ENCODE results near the gene MIB2.
"Not testable (repeated sequence)": the region's sequence is repeated elsewhere in the genome, so short reads cannot be mapped to it uniquely, and the experiment has no call there.

MIB2 gene

DNA sequence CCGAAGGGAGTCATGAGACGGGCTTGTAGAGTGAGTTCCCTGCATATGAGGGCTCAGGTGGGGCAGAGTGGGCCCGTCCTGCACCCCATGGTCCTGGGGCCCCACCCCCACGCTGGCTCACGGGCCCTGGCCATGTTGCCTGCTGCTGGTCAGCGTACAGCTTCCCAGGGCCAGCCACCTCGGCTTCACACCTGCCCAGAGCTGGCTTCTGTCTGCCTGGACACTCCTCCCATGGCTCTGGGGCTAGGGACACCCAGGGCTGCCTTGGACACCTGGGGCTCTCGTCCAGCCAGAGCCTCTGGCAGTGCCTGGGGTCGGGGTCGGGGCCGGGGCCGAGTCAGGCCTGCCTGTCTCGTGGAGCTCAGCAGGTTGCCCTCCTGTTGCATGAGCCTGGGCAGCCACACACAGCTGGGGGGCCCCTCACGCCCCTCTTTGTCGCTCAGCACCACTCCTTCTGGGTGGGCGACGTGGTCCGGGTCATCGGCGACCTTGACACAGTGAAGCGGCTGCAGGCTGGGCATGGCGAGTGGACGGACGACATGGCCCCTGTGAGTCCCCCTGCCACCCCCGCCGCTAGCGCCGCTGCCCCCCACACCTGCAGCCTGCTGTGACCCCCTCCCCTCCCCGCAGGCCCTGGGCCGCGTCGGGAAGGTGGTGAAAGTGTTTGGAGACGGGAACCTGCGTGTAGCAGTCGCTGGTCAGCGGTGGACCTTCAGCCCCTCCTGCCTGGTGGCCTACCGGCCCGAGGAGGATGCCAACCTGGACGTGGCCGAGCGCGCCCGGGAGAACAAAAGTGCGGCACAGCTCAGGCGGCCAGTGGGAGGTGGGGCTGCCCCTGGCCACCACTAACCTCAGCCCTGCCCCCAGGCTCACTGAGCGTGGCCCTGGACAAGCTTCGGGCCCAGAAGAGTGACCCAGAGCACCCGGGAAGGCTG lies 11.2 kb downstream of the MIB2 start:
- DNase-seq (ENCODE audit: insufficient read length, low spot score) (no peak), FAIRE-seq (no peak)

- FAIRE-seq (no peak), DNase-seq (ENCODE audit: insufficient read length, low spot score) (no peak)
These were observed 12.0 kb downstream of the MIB2 start for GRCh38 chr1:1627261-1627828.

DNA sequence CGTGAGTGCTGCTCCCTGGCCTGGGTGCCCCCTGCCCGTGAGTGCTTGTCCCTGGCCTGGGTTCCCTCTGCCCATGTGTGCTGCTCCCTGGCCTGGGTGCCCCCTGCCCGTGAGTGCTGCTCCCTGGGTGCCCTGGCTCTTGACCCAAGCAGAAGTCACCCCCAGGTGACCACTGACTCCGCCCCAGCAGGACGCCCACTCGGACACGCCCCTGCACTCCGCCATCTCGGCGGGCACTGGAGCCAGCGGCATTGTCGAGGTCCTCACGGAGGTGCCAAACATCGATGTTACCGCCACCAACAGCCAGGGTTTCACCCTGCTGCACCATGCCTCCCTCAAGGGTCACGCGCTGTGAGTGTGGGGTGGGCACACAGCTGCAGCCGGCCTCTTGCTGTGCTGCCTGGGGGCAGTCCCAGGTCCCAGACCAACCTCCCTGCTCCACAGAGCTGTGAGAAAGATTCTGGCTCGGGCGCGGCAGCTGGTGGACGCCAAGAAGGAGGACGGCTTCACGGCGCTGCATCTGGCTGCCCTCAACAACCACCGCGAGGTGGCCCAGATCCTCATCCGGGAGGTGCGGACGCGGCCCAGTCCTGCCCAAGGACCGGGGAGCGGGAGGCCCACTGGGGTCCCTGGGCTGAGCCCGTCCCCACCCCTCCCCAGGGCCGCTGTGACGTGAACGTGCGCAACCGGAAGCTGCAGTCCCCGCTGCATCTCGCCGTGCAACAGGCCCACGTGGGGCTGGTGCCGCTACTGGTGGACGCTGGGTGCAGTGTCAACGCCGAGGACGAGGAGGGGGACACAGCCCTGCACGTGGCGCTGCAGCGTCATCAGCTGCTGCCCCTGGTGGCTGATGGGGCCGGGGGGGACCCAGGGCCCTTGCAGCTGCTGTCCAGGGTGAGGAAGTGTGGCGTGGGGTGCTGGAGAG lies 12.8 kb downstream of the MIB2 start:
- DNase-seq (ENCODE audit: insufficient read length, low spot score) (no peak), FAIRE-seq (no peak)

DNA sequence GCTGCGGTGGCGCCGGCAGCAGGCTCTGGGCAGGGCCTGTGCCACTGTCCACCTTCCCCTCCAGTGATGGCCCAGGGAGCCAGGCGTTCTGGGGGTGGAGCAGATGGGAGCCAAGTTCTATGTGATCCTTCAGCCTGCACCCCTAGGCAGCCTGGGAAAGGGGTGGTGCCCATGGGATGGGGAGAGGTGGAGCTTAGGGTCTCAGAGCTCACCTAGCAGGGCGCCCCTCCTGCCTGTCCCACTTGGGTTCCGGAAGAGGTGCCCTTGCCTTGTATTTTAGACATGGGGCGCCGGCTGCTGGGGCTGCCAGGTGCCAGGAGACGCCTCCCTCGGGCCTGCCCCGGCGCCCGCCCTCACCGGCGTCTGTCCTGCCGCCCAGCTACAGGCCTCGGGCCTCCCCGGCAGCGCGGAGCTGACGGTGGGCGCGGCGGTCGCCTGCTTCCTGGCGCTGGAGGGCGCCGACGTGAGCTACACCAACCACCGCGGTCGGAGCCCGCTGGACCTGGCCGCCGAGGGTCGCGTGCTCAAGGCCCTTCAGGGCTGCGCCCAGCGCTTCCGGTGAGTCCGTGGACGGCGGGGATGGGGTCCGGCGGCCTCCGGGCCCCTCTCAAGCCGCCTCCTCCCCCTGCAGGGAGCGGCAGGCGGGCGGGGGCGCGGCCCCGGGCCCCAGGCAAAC lies 13.6 kb downstream of the MIB2 start:
- no peak for FAIRE-seq
- no peak for DNase-seq (ENCODE audit: insufficient read length, low spot score)

- no peak for DNase-seq (ENCODE audit: insufficient read length, low spot score)
- FAIRE-seq, result no peak
These were observed 14.3 kb downstream of the MIB2 start for GRCh38 chr1:1629430-1630190.

DNA sequence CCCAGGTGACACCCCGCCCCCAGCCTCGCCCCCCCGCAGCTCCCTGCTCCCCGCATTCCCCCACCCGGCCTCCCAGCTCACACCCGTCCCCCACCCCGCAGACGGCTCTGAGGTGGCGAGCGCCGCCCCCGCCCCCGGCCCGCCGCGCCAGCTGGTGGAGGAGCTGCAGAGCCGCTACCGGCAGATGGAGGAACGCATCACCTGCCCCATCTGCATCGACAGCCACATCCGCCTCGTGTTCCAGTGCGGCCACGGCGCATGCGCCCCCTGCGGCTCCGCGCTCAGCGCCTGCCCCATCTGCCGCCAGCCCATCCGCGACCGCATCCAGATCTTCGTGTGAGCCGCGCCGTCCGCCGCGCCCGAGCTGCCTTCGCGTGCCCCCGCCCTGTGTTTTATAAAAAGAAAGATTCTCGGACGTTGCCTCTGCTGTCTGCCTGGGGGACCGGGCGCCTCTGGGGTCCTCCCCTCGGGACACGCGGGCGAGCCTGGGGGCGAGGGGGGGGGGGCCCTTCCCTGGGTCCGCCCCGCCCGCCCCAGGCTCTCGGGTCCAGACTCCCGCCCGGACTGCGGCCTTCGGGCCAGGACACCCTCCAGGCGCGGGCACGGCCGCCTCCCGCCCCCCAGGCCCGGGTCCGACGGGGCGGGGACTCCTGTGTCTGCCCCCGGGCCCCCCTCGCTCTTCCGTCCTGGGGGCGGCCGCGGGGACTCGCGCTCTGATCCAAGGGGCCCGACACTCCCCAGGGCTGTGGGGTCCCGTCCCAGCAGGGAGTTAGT lies 15.1 kb downstream of the MIB2 start:
- FAIRE-seq (no peak), DNase-seq (ENCODE audit: insufficient read length, low spot score) (no peak)

GRCh38 chr1:1630965-1631781 lies 15.9 kb downstream of the MIB2 start:
- DNase-seq (ENCODE audit: insufficient read length, low spot score), result no peak
- no peak for FAIRE-seq

GRCh38 chr1:1631782-1632420 lies 16.6 kb downstream of the MIB2 start, which contains the start of gene MMP23B:
Gene MMP23B (plus strand): TSS chr1:1632173. CDS start chr1:1632219, 46 bp downstream.
- FAIRE-seq, result no peak

DNA sequence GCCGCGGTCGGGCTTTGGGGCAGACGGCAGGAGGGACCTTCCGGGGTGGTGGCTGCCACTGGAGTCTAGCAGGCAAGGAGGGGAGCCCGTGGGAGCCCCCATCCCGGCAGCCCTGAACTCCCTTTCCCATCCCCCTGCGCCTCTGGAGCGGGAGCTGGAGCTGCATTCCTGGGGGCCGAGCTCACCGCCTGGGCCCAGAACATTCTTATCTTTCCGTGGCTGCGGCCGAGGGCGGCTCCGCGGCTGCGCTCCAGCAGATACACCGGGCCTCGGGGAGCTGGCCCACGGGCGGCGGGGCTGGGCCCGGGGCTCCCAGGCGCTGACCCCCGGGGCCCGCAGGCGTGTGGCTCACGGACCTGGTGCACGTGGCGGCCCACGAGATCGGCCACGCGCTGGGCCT lies 18.1 kb downstream of the MIB2 start:
- FAIRE-seq; DNase-seq (ENCODE audit: insufficient read length, low spot score): not testable (repeated sequence)

More at GRCh38 chr1:1631782-1632420, 16.6 kb downstream of the MIB2 start, which contains the start of gene MMP23B:
- no peak for DNase-seq (ENCODE audit: insufficient read length, low spot score)

- not testable (repeated sequence) for DNase-seq (ENCODE audit: insufficient read length, low spot score); FAIRE-seq
These were observed 19.3 kb downstream of the MIB2 start for GRCh38 chr1:1634613-1635012.

- DNase-seq (ENCODE audit: insufficient read length, low spot score); FAIRE-seq: not testable (repeated sequence)
These were observed 21.6 kb downstream of the MIB2 start for GRCh38 chr1:1636621-1637478.

GRCh38 chr1:1637479-1637875 lies 22.2 kb downstream of the MIB2 start:
- FAIRE-seq, result peak; percentile 40
- DNase-seq (ENCODE audit: insufficient read length, low spot score), result not testable (repeated sequence)

GRCh38 chr1:1638528-1638927 lies 23.2 kb downstream of the MIB2 start:
- not testable (repeated sequence) for FAIRE-seq; DNase-seq (ENCODE audit: insufficient read length, low spot score)

- DNase-seq (ENCODE audit: insufficient read length, low spot score); FAIRE-seq: not testable (repeated sequence)
These were observed 24.1 kb downstream of the MIB2 start for GRCh38 chr1:1639368-1639767.

DNA sequence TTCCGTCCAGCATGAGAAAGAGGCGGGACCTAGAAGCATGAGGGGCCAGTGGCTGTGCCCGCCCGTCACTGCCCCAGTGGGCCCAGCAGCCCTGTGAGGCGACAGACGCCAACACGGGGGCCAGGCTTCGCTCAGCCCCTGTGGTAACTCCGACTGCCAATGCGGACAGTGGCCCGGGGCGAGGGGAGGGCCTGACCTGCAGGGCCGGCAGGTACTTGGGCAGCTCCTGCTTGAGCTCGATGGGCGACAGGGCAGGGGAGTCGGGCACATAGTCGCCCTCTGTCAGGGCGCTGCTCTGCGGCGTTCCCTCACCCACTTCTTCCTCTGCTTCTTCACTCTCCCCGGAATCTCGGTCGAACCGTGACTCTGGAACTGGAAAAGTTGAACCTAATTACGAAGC lies 24.8 kb downstream of the MIB2 start:
- FAIRE-seq, result not testable (repeated sequence)

GRCh38 chr1:1640711-1641461 lies 25.6 kb downstream of the MIB2 start:
- DNase-seq (ENCODE audit: insufficient read length, low spot score); FAIRE-seq: not testable (repeated sequence)

More for the DNA sequence above, 24.8 kb downstream of the MIB2 start:
- not testable (repeated sequence) for DNase-seq (ENCODE audit: insufficient read length, low spot score)

Data from HTR-8/SVneo (cell line).